GM21360 (cell line): Measurements from ENCODE around the gene RASA2.
"Not testable (repeated sequence)": the region's sequence is repeated elsewhere in the genome, so short reads cannot be mapped to it uniquely, and the experiment has no call there.

Experiments
- ATAC-seq: cut with Tn5 transposase; IDR thresholded peaks from one replicate; pipeline ENCODE4 v1.9.1; 2021; ENCODE audit warnings: mild to moderate bottlenecking, moderate library complexity; ENCODE audit not compliant: unreplicated experiment

The RASA2 gene

GRCh38 chr3:141491081-141491480 lies 4.3 kb downstream of the RASA2 start:
- no peak for ATAC-seq

GRCh38 chr3:141491929-141492328 lies 5.1 kb downstream of the RASA2 start:
- ATAC-seq: no peak

GRCh38 chr3:141493184-141493583 lies 6.4 kb downstream of the RASA2 start:
- no peak for ATAC-seq

- not testable (repeated sequence) for ATAC-seq
These were observed 10.8 kb downstream of the RASA2 start for GRCh38 chr3:141497589-141497988.

- ATAC-seq: peak; percentile 93
These were observed 11.9 kb downstream of the RASA2 start for GRCh38 chr3:141498598-141499223.

GRCh38 chr3:141499284-141499683 lies 12.5 kb downstream of the RASA2 start:
- ATAC-seq: no peak

- ATAC-seq: no peak
These were observed 13.1 kb downstream of the RASA2 start for GRCh38 chr3:141499965-141500364.

GRCh38 chr3:141500397-141500796 lies 13.6 kb downstream of the RASA2 start:
- ATAC-seq: no peak

- ATAC-seq: no peak
These were observed 18.3 kb downstream of the RASA2 start for GRCh38 chr3:141505166-141505565.

- ATAC-seq: no peak
These were observed 19.2 kb downstream of the RASA2 start for GRCh38 chr3:141506071-141506470.

GRCh38 chr3:141507392-141508066 lies 20.7 kb downstream of the RASA2 start:
- no peak for ATAC-seq

- ATAC-seq: no peak
These were observed 21.2 kb downstream of the RASA2 start for GRCh38 chr3:141508067-141508436.

GRCh38 chr3:141511361-141511760 lies 24.5 kb downstream of the RASA2 start:
- no peak for ATAC-seq

GRCh38 chr3:141514382-141514781 lies 27.6 kb downstream of the RASA2 start:
- no peak for ATAC-seq

GRCh38 chr3:141519587-141519986 lies 32.8 kb downstream of the RASA2 start:
- no peak for ATAC-seq

- no peak for ATAC-seq
These were observed 35.0 kb downstream of the RASA2 start for GRCh38 chr3:141521781-141522180.

GRCh38 chr3:141523615-141524375 lies 37.0 kb downstream of the RASA2 start:
- ATAC-seq: no peak

GRCh38 chr3:141524988-141525387 lies 38.2 kb downstream of the RASA2 start:
- ATAC-seq: no peak

GRCh38 chr3:141525814-141526213 lies 39.0 kb downstream of the RASA2 start:
- ATAC-seq: no peak

GRCh38 chr3:141526709-141527108 lies 39.9 kb downstream of the RASA2 start:
- ATAC-seq: no peak

- no peak for ATAC-seq
These were observed 42.0 kb downstream of the RASA2 start for GRCh38 chr3:141528800-141529199.

- no peak for ATAC-seq
These were observed 42.4 kb downstream of the RASA2 start for GRCh38 chr3:141529256-141529655.
